ENCODE results near the gene SSUH2.

The SSUH2 gene

DNA sequence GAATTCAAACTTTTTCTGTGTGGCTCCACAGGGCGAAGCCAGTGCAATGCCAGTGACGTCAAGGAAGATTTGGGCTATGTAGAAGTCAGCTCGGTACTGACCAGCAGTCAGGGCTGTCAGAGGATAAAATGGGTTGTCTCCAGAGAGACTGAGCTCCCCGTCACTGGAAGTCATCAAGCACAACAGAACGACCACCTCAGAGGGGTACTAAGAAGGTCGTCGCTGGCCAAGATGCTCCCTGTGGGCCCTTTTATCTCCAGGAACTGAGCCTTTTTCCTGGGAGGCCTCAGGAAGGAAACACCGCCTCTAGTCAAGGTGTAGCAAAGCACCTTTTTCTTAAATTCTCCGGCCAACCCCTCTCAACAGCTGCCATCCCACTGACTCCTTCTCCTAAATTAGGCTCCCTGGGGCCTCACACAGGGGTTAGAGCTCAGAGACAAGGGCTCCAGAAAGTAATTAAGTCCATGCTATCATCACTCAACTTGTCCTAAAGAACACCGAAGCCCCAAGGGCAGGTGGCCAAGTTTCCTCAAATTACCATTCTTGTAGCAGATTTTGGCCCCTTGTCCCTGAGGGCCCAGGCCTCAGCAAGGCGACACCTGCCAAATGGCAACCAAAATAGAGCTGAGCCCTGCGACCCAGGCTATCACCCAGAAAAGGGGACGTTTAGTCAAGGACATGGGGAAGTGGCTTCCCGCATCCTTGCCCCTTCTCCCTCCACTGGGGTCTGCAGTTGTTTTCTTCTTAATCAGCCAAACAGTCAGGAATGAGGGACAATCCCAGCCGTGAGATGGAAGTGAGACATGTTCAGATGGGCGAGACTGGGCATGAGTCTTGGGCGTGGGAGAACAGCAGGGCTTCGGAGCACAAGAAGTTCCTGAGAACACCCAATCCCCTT is 48.0 kb downstream of the SSUH2 start:
- FAIRE-seq (no peak), DNase-seq (ENCODE audit: insufficient read length, low spot score) (no peak)
- TF ChIP-seq CTCF (IDR thresholded peaks at IDR 0.05; ENCODE audit: insufficient read depth, missing control alignments): no peak

GRCh38 chr3:8595695-8596115 is 48.9 kb downstream of the SSUH2 start:
- no peak for FAIRE-seq
- DNase-seq (ENCODE audit: insufficient read length, low spot score): no peak
- TF ChIP-seq CTCF (IDR thresholded peaks at IDR 0.05; ENCODE audit: insufficient read depth, missing control alignments): no peak

DNA sequence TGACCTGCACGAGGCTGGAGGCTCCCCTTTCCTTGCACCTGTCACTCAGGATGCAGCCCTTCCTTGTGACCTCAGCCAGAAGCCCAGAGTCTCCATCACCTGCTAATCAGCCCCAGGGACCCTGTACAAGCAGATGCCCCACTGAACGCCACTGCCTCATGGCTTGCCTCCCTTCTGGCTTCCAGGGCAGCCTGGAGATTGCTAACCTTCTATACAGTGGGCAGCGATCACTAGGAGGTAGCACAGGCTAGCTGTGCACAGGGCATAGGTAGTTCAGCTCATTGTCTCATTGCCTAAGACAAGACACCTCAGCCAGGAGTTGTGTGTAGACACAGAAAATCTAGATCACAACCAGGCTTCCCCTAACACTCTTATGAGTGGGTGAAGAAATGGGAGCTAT is 49.3 kb downstream of the SSUH2 start:
- FAIRE-seq (no peak), DNase-seq (ENCODE audit: insufficient read length, low spot score) (no peak)
- no peak for TF ChIP-seq CTCF (IDR thresholded peaks at IDR 0.05; ENCODE audit: insufficient read depth, missing control alignments)

DNA sequence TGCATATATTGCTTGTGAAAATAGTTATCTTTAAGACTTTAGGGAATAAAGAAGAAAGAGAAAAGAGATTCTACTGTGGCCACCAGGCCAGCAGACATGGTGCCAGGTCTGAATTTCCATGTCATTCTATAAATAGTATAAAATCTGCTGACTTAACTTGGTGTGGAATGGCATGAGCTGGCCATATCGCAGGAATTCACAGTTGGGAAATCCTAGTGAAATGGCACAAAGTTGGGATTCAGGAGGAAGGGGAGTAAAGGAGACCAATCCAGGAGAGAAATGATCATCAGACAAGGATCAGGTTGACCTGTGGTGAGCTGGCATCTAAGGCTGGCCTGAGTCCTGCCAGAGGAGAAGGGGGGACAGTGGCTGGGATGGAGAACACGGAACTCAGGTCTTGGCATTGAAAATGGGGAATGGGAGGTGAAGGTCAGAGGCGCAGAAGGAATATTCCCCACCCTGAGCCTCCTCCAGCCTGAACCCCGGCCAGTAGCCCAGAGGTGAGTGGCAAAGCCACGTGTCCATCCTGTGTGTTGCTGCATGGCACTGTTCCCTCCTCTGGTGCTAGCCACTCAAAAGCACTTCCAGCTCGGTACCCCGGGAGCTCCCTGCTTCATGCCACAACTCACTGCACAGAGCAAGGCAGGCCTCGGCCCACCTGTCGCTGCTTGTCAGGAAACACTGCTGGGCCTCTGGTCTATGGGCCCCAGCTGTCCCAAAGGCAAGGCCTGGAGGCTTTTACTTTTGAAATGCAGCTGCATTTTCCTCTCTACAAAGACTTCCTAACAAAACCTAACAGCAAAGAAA is 51.4 kb downstream of the SSUH2 start:
- DNase-seq (ENCODE audit: insufficient read length, low spot score) (no peak), FAIRE-seq (no peak)
- TF ChIP-seq CTCF (IDR thresholded peaks at IDR 0.05; ENCODE audit: insufficient read depth, missing control alignments): no peak

- TF ChIP-seq CTCF (IDR thresholded peaks at IDR 0.05; ENCODE audit: insufficient read depth, missing control alignments): no peak
Measured at GRCh38 chr3:8589880-8590556, 54.6 kb downstream of the SSUH2 start.

GRCh38 chr3:8584661-8585060 is 59.9 kb downstream of the SSUH2 start:
- FAIRE-seq (no peak), DNase-seq (ENCODE audit: insufficient read length, low spot score) (no peak)
- no peak for TF ChIP-seq CTCF (IDR thresholded peaks at IDR 0.05; ENCODE audit: insufficient read depth, missing control alignments)

More at GRCh38 chr3:8589880-8590556, 54.6 kb downstream of the SSUH2 start:
- DNase-seq (ENCODE audit: insufficient read length, low spot score) (no peak), FAIRE-seq (no peak)
